Large intestine (tissue), 3 donors: Measurements from ENCODE around the gene EIF4G3. TPM values are rescaled to one million over a fixed set of nuclear protein-coding genes. Genes with fewer than 3 reads are reported as not detected.
"Not testable (repeated sequence)": the region's sequence is repeated elsewhere in the genome, so short reads cannot be mapped to it uniquely, and the experiment has no call there.

ENCODE experiments used
- DNase-seq, 2 donors: peaks; one replicate each; pipeline versions ENCODE4 v3.0.0 to v3.0.0-alpha.2; 2013
- H3K27ac ChIP-seq: one replicate; pipeline ENCODE4 v1.5.1; 2013; ENCODE audit warnings: low read length
- H3K27me3 ChIP-seq: 2 replicates; pipeline ENCODE4 v1.6.1; 2013; ENCODE audit warnings: low read length; ENCODE audit not compliant: control insufficient read depth, insufficient read depth
- H3K36me3 ChIP-seq: 2 replicates; pipeline ENCODE4 v1.6.1; 2013; ENCODE audit warnings: low read length; ENCODE audit not compliant: control insufficient read depth, insufficient read depth
- H3K4me1 ChIP-seq: one replicate; pipeline ENCODE4 v1.6.1; 2013; ENCODE audit warnings: low read length; ENCODE audit not compliant: control insufficient read depth, insufficient read depth
- H3K4me3 ChIP-seq: one replicate; pipeline ENCODE4 v1.5.1; 2013; ENCODE audit warnings: low read length
- H3K9me3 ChIP-seq: one replicate; pipeline ENCODE4 v1.6.1; 2013; ENCODE audit warnings: mild to moderate bottlenecking, low read depth, low read length, moderate library complexity; ENCODE audit not compliant: control insufficient read depth
- WGBS: methylation state at CpG from one replicate; pipeline ENCODE4 v1.1.5; 2013; ENCODE audit warnings: low lambda C conversion rate; ENCODE audit not compliant: insufficient coverage; 5-methylcytosine and 5-hydroxymethylcytosine counted together
- polyA plus RNA-seq: library from polyadenylated mRNA; unstranded; fragments of 120-200 nt; gene quantifications from one replicate; pipeline ENCODE4 v1.2.1, GENCODE V29; 2013

Gene EIF4G3
- polyA plus RNA-seq, 1 donor = 37.8 TPM

DNA sequence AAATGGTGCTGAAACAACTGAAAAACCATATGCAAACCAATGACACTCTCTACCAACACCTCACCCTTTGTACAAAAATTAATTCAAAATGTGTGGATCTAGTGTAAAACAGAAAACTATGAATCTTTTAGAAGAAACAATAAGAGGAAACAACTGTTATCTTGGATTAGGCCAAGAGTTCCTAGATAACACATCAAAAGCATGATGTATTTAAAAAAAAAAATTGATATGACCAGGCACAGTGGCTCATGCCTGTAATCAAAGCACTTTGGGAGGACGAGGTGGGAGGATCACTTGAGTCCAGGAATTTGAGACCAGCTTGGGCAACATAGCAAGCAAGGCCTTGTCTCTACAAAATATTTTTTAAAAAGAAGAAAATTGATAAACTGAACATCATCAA lies 79.0 kb downstream of the EIF4G3 start:
- Histone ChIP-seq H3K36me3 (no peaks in the 10 kb centered on the region), H3K27ac (no peak overlapping the region), H3K4me3 (no peak overlapping the region), H3K9me3 (no peaks in the 10 kb centered on the region), H3K4me1 (no peaks in the 10 kb centered on the region), H3K27me3 (no peaks in the 10 kb centered on the region)
- 60% methylated on average over 1 of the region's 1 CpG for WGBS
- no peak for DNase-seq

DNA sequence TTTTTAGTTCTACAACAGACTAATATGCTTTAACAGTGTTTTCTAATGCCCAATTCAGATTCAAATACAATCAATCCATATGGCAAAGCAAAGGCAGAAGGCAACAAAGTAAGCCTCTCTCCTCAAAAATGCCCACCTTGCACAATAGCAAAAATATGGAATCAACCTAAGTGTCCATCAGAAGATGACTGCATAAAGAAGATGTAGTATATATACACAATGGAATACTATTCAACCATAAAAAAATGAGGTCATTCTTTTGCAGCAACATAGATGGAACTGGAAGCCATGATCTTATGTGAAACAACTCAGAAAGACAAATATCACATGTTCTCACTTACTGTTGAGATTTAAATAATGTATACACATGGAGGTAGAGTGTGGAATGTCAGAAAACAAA lies 80.7 kb downstream of the EIF4G3 start:
- no peak overlapping the region for H3K27ac ChIP-seq
- no peak overlapping the region for H3K4me3 ChIP-seq
- no peaks in the 10 kb centered on the region for H3K27me3 ChIP-seq
- DNase-seq = no peak
- no peaks in the 10 kb centered on the region for H3K4me1 ChIP-seq
- no peaks in the 10 kb centered on the region for H3K36me3 ChIP-seq
- no peaks in the 10 kb centered on the region for H3K9me3 ChIP-seq

DNA sequence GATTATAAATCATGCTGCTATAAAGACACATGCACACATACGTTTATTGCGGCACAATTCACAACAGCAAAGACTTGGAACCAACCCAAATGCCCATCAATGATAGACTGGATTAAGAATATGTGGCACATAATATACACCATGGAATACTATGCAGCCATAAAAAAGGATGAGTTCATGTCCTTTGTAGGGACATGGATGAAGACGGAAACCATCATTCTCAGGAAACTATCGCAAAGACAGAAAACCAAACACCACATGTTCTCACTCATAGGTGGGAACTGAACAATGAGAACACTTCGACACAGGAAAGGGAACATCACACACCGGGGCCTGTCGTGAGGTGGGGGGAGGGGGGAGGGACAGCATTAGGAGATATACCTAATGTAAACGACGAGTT lies 82.4 kb downstream of the EIF4G3 start:
- H3K9me3 ChIP-seq, H3K27ac ChIP-seq: not testable (repeated sequence)
- WGBS = 100% methylated on average over 1 of the region's 9 CpGs

DNA sequence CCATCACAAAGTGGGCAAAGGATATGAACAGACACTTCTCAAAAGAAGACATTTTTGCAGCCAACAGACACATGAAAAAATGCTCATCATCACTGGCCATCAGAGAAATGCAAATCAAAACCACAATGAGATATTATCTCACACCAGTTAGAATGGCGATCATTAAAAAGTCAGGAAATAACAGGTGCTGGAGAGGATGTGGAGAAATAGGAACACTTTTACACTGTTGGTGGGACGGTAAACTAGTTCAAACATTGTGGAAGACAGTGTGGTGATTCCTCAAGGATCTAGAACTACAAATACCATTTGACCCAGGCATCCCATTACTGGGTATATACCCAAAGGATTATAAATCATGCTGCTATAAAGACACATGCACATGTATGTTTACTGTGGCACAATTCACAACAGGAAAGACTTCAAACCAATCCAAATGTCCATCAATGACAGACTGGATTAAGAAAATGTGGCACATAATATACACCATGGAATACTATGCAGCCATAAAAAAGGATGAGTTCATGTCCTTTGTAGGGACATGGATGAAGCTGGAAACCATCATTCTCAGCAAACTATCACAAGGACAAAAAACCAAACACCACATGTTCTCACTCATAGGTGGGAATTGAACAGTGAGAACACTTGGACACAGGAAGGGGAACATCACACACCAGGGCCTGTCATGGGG lies 83.3 kb downstream of the EIF4G3 start:
- DNase-seq, H3K4me3 ChIP-seq, H3K9me3 ChIP-seq, H3K36me3 ChIP-seq, H3K27ac ChIP-seq, H3K4me1 ChIP-seq, H3K27me3 ChIP-seq: not testable (repeated sequence)
- no CpG with 5 or more reads among the region's 2 CpGs for whole genome bisulfite sequencing

More for the DNA sequence above, 82.4 kb downstream of the EIF4G3 start:
- H3K4me3 ChIP-seq, H3K36me3 ChIP-seq, H3K4me1 ChIP-seq, DNase-seq, H3K27me3 ChIP-seq: not testable (repeated sequence)

DNA sequence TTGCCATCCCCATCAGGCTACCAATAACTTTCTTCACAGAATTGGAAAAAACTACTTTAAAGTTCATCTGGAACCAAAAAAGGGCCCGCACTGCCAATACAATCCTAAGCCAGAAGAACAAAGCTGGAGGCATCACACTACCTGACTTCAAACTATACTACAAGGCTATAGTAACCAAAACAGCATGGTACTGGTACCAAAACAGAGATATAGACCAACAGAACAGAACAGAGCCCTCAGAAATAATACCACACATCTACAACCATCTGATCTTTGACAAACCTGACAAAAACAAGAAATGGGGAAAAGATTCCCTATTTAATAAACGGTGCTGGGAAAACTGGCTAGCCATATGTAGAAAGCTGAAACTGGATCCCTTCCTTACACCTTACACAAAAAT lies 84.2 kb downstream of the EIF4G3 start:
- not testable (repeated sequence) for DNase-seq, H3K36me3 ChIP-seq, H3K9me3 ChIP-seq, H3K27me3 ChIP-seq, H3K4me1 ChIP-seq, H3K27ac ChIP-seq, H3K4me3 ChIP-seq
- no CpG with 5 or more reads among the region's 2 CpGs for WGBS

DNA sequence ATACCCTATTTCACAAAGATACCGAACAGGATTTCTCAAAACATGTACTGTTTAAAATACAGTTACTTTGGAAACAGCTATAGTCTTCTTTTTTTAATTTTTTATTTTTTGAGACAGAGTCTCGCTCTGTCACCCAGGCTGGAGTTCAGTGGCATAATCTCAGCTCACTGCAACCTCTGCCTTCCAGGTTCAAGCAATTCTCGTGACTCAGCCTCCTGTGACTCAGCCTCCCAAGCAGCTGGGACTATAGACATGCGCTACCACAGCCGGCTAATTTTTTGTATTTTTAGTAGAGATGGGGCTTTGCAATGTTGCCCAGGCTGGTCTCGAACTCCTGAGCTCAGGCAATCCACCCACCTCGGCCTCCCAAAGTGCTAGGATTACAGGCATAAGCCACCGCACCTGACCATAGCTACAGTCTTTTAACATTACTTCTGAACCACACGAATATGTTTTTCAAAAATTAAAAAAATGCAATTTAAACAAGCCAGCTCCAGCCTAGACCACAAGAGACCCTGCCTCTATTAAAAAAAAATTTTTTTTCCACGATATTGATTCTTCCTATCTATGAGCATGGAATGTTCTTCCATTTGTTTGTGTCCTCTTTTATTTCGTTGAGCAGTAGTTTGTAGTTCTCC lies 85.5 kb downstream of the EIF4G3 start:
- H3K4me1 ChIP-seq, H3K36me3 ChIP-seq, DNase-seq, H3K27ac ChIP-seq, H3K4me3 ChIP-seq, H3K9me3 ChIP-seq, H3K27me3 ChIP-seq: not testable (repeated sequence)
- WGBS = 100% methylated on average over 2 of the region's 11 CpGs

DNA sequence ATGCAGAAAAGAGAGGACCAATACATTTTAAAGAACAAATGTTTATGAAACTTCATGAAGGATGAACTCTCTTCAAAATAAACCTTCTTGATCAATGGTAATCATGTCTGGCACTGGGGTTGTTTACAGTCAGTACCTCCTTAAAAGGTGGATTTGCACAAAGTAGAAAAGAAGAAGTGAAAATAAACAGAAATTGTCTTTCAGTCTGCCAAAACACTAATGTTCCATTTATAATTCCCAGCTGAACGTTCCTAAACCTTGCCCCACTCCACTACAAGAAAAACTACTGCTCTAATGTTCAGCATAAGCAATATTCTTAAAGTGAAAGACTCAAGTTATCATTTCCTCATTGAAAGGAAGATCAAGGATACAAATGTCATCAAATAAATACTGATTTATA lies 86.2 kb downstream of the EIF4G3 start:
- H3K27ac ChIP-seq = no peak overlapping the region
- no peaks in the 10 kb centered on the region for H3K4me1 ChIP-seq
- H3K4me3 ChIP-seq = no peak overlapping the region
- H3K9me3 ChIP-seq = no peaks in the 10 kb centered on the region
- H3K27me3 ChIP-seq = no peaks in the 10 kb centered on the region
- no peak for DNase-seq
- no CpG with 5 or more reads among the region's 1 CpG for WGBS
- peaks cover 12% of the 10 kb centered on the region for H3K36me3 ChIP-seq

DNA sequence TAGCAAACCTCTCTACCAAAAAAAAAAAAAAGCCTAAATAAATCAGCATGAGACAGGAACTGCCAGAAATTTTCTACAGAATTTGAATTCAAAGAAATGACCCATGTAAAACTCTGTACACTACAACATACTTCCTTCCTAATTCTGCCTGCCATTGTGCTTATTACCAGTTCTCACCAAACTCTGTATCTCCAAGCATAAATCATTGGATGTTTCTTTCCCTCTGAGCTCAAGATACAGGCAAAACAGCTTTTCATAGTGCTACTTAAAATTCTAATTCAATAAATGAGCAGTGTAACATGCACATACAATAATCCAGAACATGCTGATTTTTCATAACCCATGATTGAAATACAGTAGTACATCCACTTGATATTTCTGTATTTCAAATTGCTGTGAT lies 87.0 kb downstream of the EIF4G3 start:
- H3K27ac ChIP-seq = no peak overlapping the region
- H3K36me3 ChIP-seq = peaks cover 14% of the 10 kb centered on the region
- no peak overlapping the region for H3K4me3 ChIP-seq
- H3K4me1 ChIP-seq = no peaks in the 10 kb centered on the region
- no peak for DNase-seq
- no peaks in the 10 kb centered on the region for H3K27me3 ChIP-seq
- no peaks in the 10 kb centered on the region for H3K9me3 ChIP-seq

DNA sequence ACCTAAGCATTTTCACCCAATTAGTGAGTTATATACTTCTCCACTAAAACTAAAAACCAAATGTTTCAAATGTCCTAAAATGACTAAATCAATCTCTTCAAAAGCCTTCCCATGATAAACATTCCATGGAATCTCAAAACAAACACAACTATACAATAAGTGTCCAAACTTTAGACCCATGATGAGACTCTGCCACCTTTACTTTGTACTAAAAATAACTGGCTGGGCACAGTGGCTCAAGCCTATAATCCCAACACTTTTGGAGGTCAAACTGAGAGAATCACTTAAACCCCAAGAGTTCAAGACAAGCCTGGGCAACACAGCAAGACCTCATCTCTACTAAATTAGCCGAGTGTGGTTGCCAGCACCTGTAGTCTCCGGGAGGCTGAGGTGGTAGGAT lies 87.4 kb downstream of the EIF4G3 start:
- Histone ChIP-seq H3K36me3 (peaks cover 16% of the 10 kb centered on the region), H3K4me1 (no peaks in the 10 kb centered on the region), H3K27ac (no peak overlapping the region), H3K4me3 (no peak overlapping the region), H3K27me3 (no peaks in the 10 kb centered on the region), H3K9me3 (no peaks in the 10 kb centered on the region)
- DNase-seq = no peak
- WGBS = no CpG with 5 or more reads among the region's 2 CpGs

DNA sequence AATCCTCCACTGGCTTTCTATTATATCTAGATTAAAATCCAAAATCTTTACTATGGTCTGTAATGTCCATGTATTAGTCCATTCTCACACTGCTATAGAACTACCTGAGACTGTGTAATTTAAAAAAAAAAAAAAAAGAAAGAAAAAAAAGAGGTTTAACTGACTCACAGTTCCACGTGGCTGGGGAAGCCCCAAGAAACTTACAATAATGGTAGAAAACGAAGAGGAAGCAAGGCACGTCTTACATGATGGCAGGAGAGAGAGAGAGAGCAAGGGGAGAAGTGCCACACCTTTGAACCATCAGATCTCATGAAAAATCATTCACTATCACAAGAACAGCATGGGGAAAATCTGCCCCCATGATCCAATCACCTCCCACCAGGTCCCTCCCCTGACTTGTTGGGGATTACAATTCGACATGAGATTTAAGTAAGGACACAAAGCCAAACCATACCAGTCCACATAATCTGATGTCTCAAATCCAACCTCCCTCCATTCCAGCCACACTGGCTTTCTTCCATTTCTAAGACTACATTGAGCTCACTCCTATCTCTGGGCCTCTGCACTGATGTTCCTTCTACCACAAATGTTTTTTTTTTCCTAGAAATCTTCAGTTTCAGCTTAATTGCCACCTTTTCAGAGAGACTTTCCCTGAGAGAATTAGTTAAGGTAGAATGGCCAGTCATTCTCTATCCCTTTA lies 92.4 kb downstream of the EIF4G3 start:
- H3K36me3 ChIP-seq = peaks cover 18% of the 10 kb centered on the region
- no peaks in the 10 kb centered on the region for H3K4me1 ChIP-seq
- no peaks in the 10 kb centered on the region for H3K9me3 ChIP-seq
- no peaks in the 10 kb centered on the region for H3K27me3 ChIP-seq
- 69% methylated on average over 2 of the region's 4 CpGs for WGBS
- H3K4me3 ChIP-seq = no peak overlapping the region
- no peak for DNase-seq
- H3K27ac ChIP-seq = no peak overlapping the region

DNA sequence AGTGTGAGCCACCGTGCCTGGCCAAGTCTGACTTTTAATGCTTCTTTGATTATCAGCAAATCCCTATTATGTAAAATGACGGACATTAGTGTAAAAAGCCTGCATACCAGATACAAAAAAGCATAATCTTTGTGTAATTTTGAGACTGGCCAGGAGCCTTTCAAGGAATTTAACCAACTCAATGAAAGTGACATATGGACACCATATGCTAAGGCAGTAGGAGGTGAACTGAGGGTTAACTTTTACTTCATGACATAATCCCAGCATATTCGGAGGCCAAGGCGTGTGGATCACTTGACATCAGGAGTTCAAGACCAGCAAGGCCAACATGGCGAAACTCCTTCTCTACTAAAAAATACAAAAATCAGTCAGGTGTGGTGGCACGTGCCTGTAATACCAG lies 94.6 kb downstream of the EIF4G3 start:
- Histone ChIP-seq H3K4me1 (no peaks in the 10 kb centered on the region), H3K27me3 (no peaks in the 10 kb centered on the region), H3K27ac (no peak overlapping the region), H3K9me3 (no peaks in the 10 kb centered on the region), H3K4me3 (no peak overlapping the region), H3K36me3 (peaks cover 16% of the 10 kb centered on the region)
- no peak for DNase-seq
- WGBS = no CpG with 5 or more reads among the region's 6 CpGs
